MM.1S (cell line): Measurements from ENCODE around the gene RBM17.

Source experiments
- EZH2 ChIP-seq: fragments of 300-600 bp; sonication (generic); optimal IDR thresholded peaks from 2 replicates; pipeline ENCODE3; 2017; ENCODE audit warnings: low read depth, mild to moderate bottlenecking, antibody characterized with exemption, low read length, mixed read lengths
- EZH2phosphoT487 ChIP-seq: fragments of 300-600 bp; sonication (generic); IDR thresholded peaks from 2 replicates; pipeline ENCODE4 v1.6.1; 2018; ENCODE audit warnings: antibody characterized with exemption, low read length
- TF ChIP-seq, protein P1 (sequence below): fragments of 300-600 bp; sonication (generic); IDR thresholded peaks from 2 replicates; pipeline ENCODE4 v1.5.1; 2016; ENCODE audit warnings: antibody characterized with exemption, low read length, mixed read lengths

DNA sequence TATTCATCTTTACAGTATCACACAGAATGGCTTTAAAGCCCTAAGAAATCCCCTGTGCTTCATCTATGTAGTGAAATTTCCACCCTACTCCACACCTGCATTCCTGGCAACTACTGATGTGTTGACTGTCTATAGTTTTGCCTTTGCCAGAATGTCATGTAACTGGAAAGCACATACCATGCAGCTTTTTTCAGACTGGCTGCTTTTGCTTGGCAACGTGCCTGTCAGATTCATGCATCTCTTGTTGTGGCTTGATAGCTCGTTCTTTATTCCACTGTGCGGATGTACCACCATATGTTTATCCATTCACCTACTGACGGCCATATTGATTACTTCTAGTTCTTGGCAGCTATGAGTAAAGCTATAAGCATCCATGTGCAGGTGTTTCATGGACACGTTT lies 30.6 kb downstream of the RBM17 start:
- TF ChIP-seq, protein P1, sequence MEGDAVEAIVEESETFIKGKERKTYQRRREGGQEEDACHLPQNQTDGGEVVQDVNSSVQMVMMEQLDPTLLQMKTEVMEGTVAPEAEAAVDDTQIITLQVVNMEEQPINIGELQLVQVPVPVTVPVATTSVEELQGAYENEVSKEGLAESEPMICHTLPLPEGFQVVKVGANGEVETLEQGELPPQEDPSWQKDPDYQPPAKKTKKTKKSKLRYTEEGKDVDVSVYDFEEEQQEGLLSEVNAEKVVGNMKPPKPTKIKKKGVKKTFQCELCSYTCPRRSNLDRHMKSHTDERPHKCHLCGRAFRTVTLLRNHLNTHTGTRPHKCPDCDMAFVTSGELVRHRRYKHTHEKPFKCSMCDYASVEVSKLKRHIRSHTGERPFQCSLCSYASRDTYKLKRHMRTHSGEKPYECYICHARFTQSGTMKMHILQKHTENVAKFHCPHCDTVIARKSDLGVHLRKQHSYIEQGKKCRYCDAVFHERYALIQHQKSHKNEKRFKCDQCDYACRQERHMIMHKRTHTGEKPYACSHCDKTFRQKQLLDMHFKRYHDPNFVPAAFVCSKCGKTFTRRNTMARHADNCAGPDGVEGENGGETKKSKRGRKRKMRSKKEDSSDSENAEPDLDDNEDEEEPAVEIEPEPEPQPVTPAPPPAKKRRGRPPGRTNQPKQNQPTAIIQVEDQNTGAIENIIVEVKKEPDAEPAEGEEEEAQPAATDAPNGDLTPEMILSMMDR, result no peak
- no peak for TF ChIP-seq EZH2
- no peak for TF ChIP-seq EZH2phosphoT487
